Stimulated activated CD4-positive, alpha-beta T cell treated with anti-CD3 and anti-CD28 coated beads, Interleukin-1b, Interleukin-23, amount 100 ng/mL, for 1 hour (primary cell): ENCODE results near the gene FLVCR2.

Experiments used
- DNase-seq, 2 donors: peaks; one replicate each; pipeline ENCODE4 v3.0.0-alpha.2; 2020; ENCODE audit warnings: low read depth in 2 of 2

Gene FLVCR2

GRCh38 chr14:75578102-75578785 lies at the start of gene FLVCR2:
Gene FLVCR2, plus strand, starts transcription at chr14:75578620. Its CDS starts 353 bp downstream, at chr14:75578973.
- DNase-seq = peak in 1 of 2 donors; percentile 27

GRCh38 chr14:75531256-75531655 lies 47.2 kb upstream of the FLVCR2 start:
- no peak for DNase-seq

GRCh38 chr14:75531660-75532317 lies 46.6 kb upstream of the FLVCR2 start:
- no peak for DNase-seq

GRCh38 chr14:75533791-75534555 lies 44.4 kb upstream of the FLVCR2 start:
- no peak for DNase-seq

GRCh38 chr14:75535164-75535898 lies 43.1 kb upstream of the FLVCR2 start:
- no peak for DNase-seq

GRCh38 chr14:75537071-75537470 lies 41.3 kb upstream of the FLVCR2 start:
- no peak for DNase-seq

GRCh38 chr14:75539162-75539560 lies 39.3 kb upstream of the FLVCR2 start:
- DNase-seq = no peak

GRCh38 chr14:75539561-75540478 lies 38.6 kb upstream of the FLVCR2 start:
- no peak for DNase-seq

GRCh38 chr14:75540479-75540851 lies 38.0 kb upstream of the FLVCR2 start:
- no peak for DNase-seq

- DNase-seq = peak; percentile 47 to 54
Measured at GRCh38 chr14:75542588-75543091, 35.8 kb upstream of the FLVCR2 start.

- no peak for DNase-seq
Measured at GRCh38 chr14:75543253-75543652, 35.2 kb upstream of the FLVCR2 start.

GRCh38 chr14:75543786-75544185 lies 34.6 kb upstream of the FLVCR2 start:
- no peak for DNase-seq

GRCh38 chr14:75545907-75546306 lies 32.5 kb upstream of the FLVCR2 start:
- no peak for DNase-seq

- DNase-seq = no peak
Measured at GRCh38 chr14:75547552-75548250, 30.7 kb upstream of the FLVCR2 start.

- no peak for DNase-seq
Measured at GRCh38 chr14:75548544-75548943, 29.9 kb upstream of the FLVCR2 start.

GRCh38 chr14:75549169-75549568 lies 29.3 kb upstream of the FLVCR2 start:
- no peak for DNase-seq

GRCh38 chr14:75551021-75551420 lies 27.4 kb upstream of the FLVCR2 start:
- DNase-seq = no peak

- DNase-seq = no peak
Measured at GRCh38 chr14:75553157-75553556, 25.3 kb upstream of the FLVCR2 start.

GRCh38 chr14:75553761-75554364 lies 24.6 kb upstream of the FLVCR2 start:
- DNase-seq = no peak

GRCh38 chr14:75554482-75554881 lies 23.9 kb upstream of the FLVCR2 start:
- DNase-seq = no peak
